Large intestine (tissue), 3 donors: Measurements from ENCODE around the gene BROX. TPM values are rescaled to one million over a fixed set of nuclear protein-coding genes. Genes with fewer than 3 reads are reported as not detected.
"Not testable (repeated sequence)": the region's sequence is repeated elsewhere in the genome, so short reads cannot be mapped to it uniquely, and the experiment has no call there.

Source experiments
- DNase-seq, 2 donors: peaks; one replicate each; pipeline versions ENCODE4 v3.0.0 to v3.0.0-alpha.2; 2013
- H3K27ac ChIP-seq: one replicate; pipeline ENCODE4 v1.5.1; 2013; ENCODE audit warnings: low read length
- H3K27me3 ChIP-seq: 2 replicates; pipeline ENCODE4 v1.6.1; 2013; ENCODE audit warnings: low read length; ENCODE audit not compliant: control insufficient read depth, insufficient read depth
- H3K36me3 ChIP-seq: 2 replicates; pipeline ENCODE4 v1.6.1; 2013; ENCODE audit warnings: low read length; ENCODE audit not compliant: control insufficient read depth, insufficient read depth
- H3K4me1 ChIP-seq: one replicate; pipeline ENCODE4 v1.6.1; 2013; ENCODE audit warnings: low read length; ENCODE audit not compliant: control insufficient read depth, insufficient read depth
- H3K4me3 ChIP-seq: one replicate; pipeline ENCODE4 v1.5.1; 2013; ENCODE audit warnings: low read length
- H3K9me3 ChIP-seq: one replicate; pipeline ENCODE4 v1.6.1; 2013; ENCODE audit warnings: mild to moderate bottlenecking, low read depth, low read length, moderate library complexity; ENCODE audit not compliant: control insufficient read depth
- WGBS: methylation state at CpG from one replicate; pipeline ENCODE4 v1.1.5; 2013; ENCODE audit warnings: low lambda C conversion rate; ENCODE audit not compliant: insufficient coverage; 5-methylcytosine and 5-hydroxymethylcytosine counted together
- polyA plus RNA-seq: library from polyadenylated mRNA; unstranded; fragments of 120-200 nt; gene quantifications from one replicate; pipeline ENCODE4 v1.2.1, GENCODE V29; 2013

The BROX gene
- polyA plus RNA-seq, 1 donor, result 37.0 TPM

GRCh38 chr1:222728746-222729145, 16.4 kb downstream of the BROX start:
- no peak overlapping the region for H3K4me3 ChIP-seq
- peaks cover 67% of the 10 kb centered on the region for H3K36me3 ChIP-seq
- no peaks in the 10 kb centered on the region for H3K27me3 ChIP-seq
- DNase-seq, result no peak
- no peaks in the 10 kb centered on the region for H3K4me1 ChIP-seq
- no peaks in the 10 kb centered on the region for H3K9me3 ChIP-seq
- no peak overlapping the region for H3K27ac ChIP-seq
- no CpG with 5 or more reads among the region's 1 CpG for WGBS

- Histone ChIP-seq H3K4me3 (no peak overlapping the region), H3K27ac (no peak overlapping the region), H3K27me3 (no peaks in the 10 kb centered on the region), H3K9me3 (no peaks in the 10 kb centered on the region), H3K36me3 (peaks cover 57% of the 10 kb centered on the region), H3K4me1 (no peaks in the 10 kb centered on the region)
- 100% methylated on average over 1 of the region's 1 CpG for WGBS
- DNase-seq, result no peak
These were observed 18.5 kb downstream of the BROX start for GRCh38 chr1:222730866-222731265.

GRCh38 chr1:222732216-222733159, 20.1 kb downstream of the BROX start:
- Histone ChIP-seq H3K27me3 (no peaks in the 10 kb centered on the region), H3K9me3 (no peaks in the 10 kb centered on the region), H3K27ac (no peak overlapping the region), H3K36me3 (peaks cover 55% of the 10 kb centered on the region), H3K4me3 (no peak overlapping the region), H3K4me1 (no peaks in the 10 kb centered on the region)
- WGBS, result 100% methylated on average over 1 of the region's 3 CpGs
- DNase-seq, result no peak

GRCh38 chr1:222734740-222735139, 22.4 kb downstream of the BROX start:
- H3K27me3 ChIP-seq, result no peaks in the 10 kb centered on the region
- H3K4me3 ChIP-seq, result no peak overlapping the region
- H3K27ac ChIP-seq, result no peak overlapping the region
- H3K36me3 ChIP-seq, result peaks cover 39% of the 10 kb centered on the region
- 100% methylated on average over 1 of the region's 1 CpG for WGBS
- H3K4me1 ChIP-seq, result no peaks in the 10 kb centered on the region
- DNase-seq, result no peak
- no peaks in the 10 kb centered on the region for H3K9me3 ChIP-seq

- Histone ChIP-seq H3K36me3 (peaks cover 23% of the 10 kb centered on the region), H3K27ac (no peak overlapping the region)
- no peak for DNase-seq
These were observed 24.1 kb downstream of the BROX start for GRCh38 chr1:222736470-222736869.

GRCh38 chr1:222736972-222737371, 24.6 kb downstream of the BROX start, which contains the start of gene FAM177B:
Gene FAM177B (plus strand): TSS chr1:222737202. CDS start chr1:222746546, 9,344 bp downstream.
- Histone ChIP-seq H3K36me3 (peaks cover 20% of the 10 kb centered on the region), H3K9me3 (no peaks in the 10 kb centered on the region), H3K4me3 (no peak within 1 kb of the TSS), H3K27ac (no peak within 1 kb of the TSS), H3K27me3 (no peaks in the 10 kb centered on the region), H3K4me1 (no peaks in the 10 kb centered on the region)
- 43% methylated on average over 1 of the region's 1 CpG for WGBS
- DNase-seq, result no peak

More at GRCh38 chr1:222736470-222736869, 24.1 kb downstream of the BROX start:
- no CpG with 5 or more reads among the region's 5 CpGs for WGBS
- H3K4me1 ChIP-seq, result no peaks in the 10 kb centered on the region
- H3K9me3 ChIP-seq, result no peaks in the 10 kb centered on the region
- no peaks in the 10 kb centered on the region for H3K27me3 ChIP-seq
- H3K4me3 ChIP-seq, result no peak overlapping the region

GRCh38 chr1:222739465-222739864, 27.1 kb downstream of the BROX start:
- WGBS, result no CpG with 5 or more reads among the region's 2 CpGs
- no peak for DNase-seq

GRCh38 chr1:222739929-222740328, 27.6 kb downstream of the BROX start:
- no peaks in the 10 kb centered on the region for H3K9me3 ChIP-seq
- 100% methylated on average over 1 of the region's 1 CpG for WGBS
- no peaks in the 10 kb centered on the region for H3K27me3 ChIP-seq
- DNase-seq, result peak in 1 of 2 donors; percentile 31
- H3K27ac ChIP-seq, result no peak overlapping the region
- peaks cover 13% of the 10 kb centered on the region for H3K36me3 ChIP-seq
- no peaks in the 10 kb centered on the region for H3K4me1 ChIP-seq
- no peak overlapping the region for H3K4me3 ChIP-seq

More at GRCh38 chr1:222739465-222739864, 27.1 kb downstream of the BROX start:
- Histone ChIP-seq H3K36me3 (peaks cover 13% of the 10 kb centered on the region), H3K27ac (no peak overlapping the region), H3K9me3 (no peaks in the 10 kb centered on the region), H3K4me3 (no peak overlapping the region), H3K27me3 (no peaks in the 10 kb centered on the region), H3K4me1 (no peaks in the 10 kb centered on the region)

- not testable (repeated sequence) for H3K27ac ChIP-seq, H3K36me3 ChIP-seq, H3K9me3 ChIP-seq, H3K4me1 ChIP-seq, H3K27me3 ChIP-seq, H3K4me3 ChIP-seq, DNase-seq
- WGBS, result 94% methylated on average over 4 of the region's 5 CpGs
These were observed 29.5 kb downstream of the BROX start for GRCh38 chr1:222741630-222742457.

- no peaks in the 10 kb centered on the region for H3K4me1 ChIP-seq
- no peaks in the 10 kb centered on the region for H3K27me3 ChIP-seq
- H3K27ac ChIP-seq, result no peak overlapping the region
- H3K4me3 ChIP-seq, result no peak overlapping the region
- DNase-seq, result no peak
- no peaks in the 10 kb centered on the region for H3K36me3 ChIP-seq
- H3K9me3 ChIP-seq, result no peaks in the 10 kb centered on the region
These were observed 37.6 kb downstream of the BROX start for GRCh38 chr1:222749927-222750326.
